Astrocyte (in vitro differentiated cells and primary cell): ENCODE data around the gene ALG1L2. TPM values are rescaled to one million over a fixed set of nuclear protein-coding genes. Genes with fewer than 3 reads are reported as not detected.
"Not testable (repeated sequence)": the region's sequence is repeated elsewhere in the genome, so short reads cannot be mapped to it uniquely, and the experiment has no call there.

Source experiments
- DNase-seq: peaks from one replicate; pipeline ENCODE4 v3.0.0-alpha.2; 2010; ENCODE audit warnings: low read depth
- FAIRE-seq: peaks from 2 replicates; lab custom pipeline; 2011; peaks lifted over from hg19 to GRCh38; lab: Jason Lieb, UNC
- H2AFZ ChIP-seq: 2 replicates; pipeline ENCODE4 v1.6.0; 2012; ENCODE audit warnings: low read depth, low read length, inconsistent platforms
- H3K27ac ChIP-seq: 2 replicates; pipeline ENCODE4 v1.5.1; 2011; ENCODE audit warnings: low read depth, low read length, inconsistent platforms
- H3K27me3 ChIP-seq: 2 replicates; pipeline ENCODE4 v1.6.0; 2011; ENCODE audit warnings: low read length, inconsistent platforms; ENCODE audit not compliant: insufficient read depth
- H3K36me3 ChIP-seq: 2 replicates; pipeline ENCODE4 v1.5.1; 2011; ENCODE audit warnings: low read length, inconsistent platforms; ENCODE audit not compliant: insufficient read depth
- H3K4me1 ChIP-seq: 2 replicates; pipeline ENCODE4 v1.5.1; 2011; ENCODE audit warnings: low read length, inconsistent platforms; ENCODE audit not compliant: insufficient read depth
- H3K4me2 ChIP-seq: 2 replicates; pipeline ENCODE4 v1.6.0; 2012; ENCODE audit warnings: low read length, inconsistent platforms
- H3K4me3 ChIP-seq: 2 replicates; pipeline ENCODE4 v1.5.1; 2011; ENCODE audit warnings: low read depth, mild to moderate bottlenecking, low read length, inconsistent platforms; ENCODE audit not compliant: insufficient read depth
- H3K79me2 ChIP-seq: 2 replicates; pipeline ENCODE4 v1.6.0; 2012; ENCODE audit warnings: mild to moderate bottlenecking, low read length, inconsistent platforms; ENCODE audit not compliant: insufficient read depth
- H3K9ac ChIP-seq: 2 replicates; pipeline ENCODE4 v1.6.0; 2012; ENCODE audit warnings: mild to moderate bottlenecking, low read length, inconsistent platforms
- H3K9me3 ChIP-seq: 2 replicates; pipeline ENCODE4 v1.5.1; 2012; ENCODE audit warnings: low read depth, mild to moderate bottlenecking, low read length, inconsistent platforms; ENCODE audit not compliant: insufficient read depth
- H4K20me1 ChIP-seq: 2 replicates; pipeline ENCODE4 v1.6.0; 2012; ENCODE audit warnings: low read length, inconsistent platforms; ENCODE audit not compliant: insufficient read depth
- H3K27ac Mint-ChIP-seq: one replicate; pipeline ENCODE4 v1.8.0; 2021; ENCODE audit warnings: mild to moderate bottlenecking, mixed read lengths; ENCODE audit not compliant: unreplicated experiment
- H3K27me3 Mint-ChIP-seq: one replicate; pipeline ENCODE4 v1.8.0; 2021; ENCODE audit warnings: low read depth, mixed read lengths; ENCODE audit not compliant: unreplicated experiment
- H3K36me3 Mint-ChIP-seq: one replicate; pipeline ENCODE4 v1.8.0; 2021; ENCODE audit warnings: low read depth, mixed read lengths; ENCODE audit not compliant: unreplicated experiment
- H3K4me1 Mint-ChIP-seq: one replicate; pipeline ENCODE4 v1.8.0; 2021; ENCODE audit warnings: low read depth, mixed read lengths; ENCODE audit not compliant: unreplicated experiment
- H3K4me3 Mint-ChIP-seq: one replicate; pipeline ENCODE4 v1.8.0; 2021; ENCODE audit warnings: mild to moderate bottlenecking, moderate library complexity, mixed read lengths; ENCODE audit not compliant: unreplicated experiment
- H3K9me3 Mint-ChIP-seq: one replicate; pipeline ENCODE4 v1.8.0; 2021; ENCODE audit warnings: mild to moderate bottlenecking, mixed read lengths; ENCODE audit not compliant: unreplicated experiment
- total RNA-seq: library from RNA; stranded (reverse); gene quantifications from 2 replicates; pipeline ENCODE4 v1.2.1, GENCODE V29; 2021

The ALG1L2 gene
- total RNA-seq, 1 donor from 2014 or later, result 0.41 TPM

DNA sequence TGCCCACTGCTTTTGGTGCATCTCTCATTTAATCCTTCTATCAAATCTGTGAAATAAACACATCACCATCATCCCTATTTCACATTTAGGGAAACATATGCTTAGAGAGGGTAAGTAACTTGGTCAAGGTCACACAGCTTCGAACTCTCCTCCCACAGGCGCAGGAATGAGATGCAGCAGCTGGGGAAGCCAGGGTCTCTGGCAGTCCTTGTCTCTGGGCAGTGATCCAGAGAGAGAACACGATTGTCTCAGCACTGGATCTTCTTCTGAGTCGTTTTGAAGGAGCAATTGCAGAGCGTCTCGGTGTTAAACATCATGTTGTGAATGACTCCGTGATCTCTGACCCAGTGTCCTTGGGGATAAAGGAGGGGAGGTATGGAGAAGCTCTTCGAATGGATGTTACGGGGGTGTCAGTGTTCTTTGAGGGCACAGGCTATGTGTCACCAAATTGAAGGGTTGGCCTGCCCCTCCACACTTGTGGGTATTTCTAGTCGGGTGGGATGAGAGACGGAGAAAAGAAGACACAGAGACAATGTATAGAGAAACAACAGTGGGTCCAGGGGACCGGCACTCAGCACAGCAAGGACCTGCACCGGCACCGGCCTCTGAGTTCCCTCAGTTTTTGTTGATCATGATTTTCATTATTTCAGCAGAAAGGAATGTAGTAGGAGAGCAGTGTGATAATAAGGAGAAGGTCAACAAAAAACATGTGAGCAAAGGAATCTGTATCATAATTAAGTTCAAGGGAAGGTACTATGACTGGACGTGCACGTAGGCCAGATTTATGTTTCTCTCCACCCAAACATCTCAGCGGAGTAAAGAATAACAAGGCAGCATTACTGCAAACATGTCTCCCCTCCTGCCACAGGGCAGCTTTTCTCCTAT is 41.5 kb downstream of the ALG1L2 start:
- not testable (repeated sequence) for H3K4me3 ChIP-seq, H2AFZ ChIP-seq, H3K9ac ChIP-seq, H3K4me1 ChIP-seq, FAIRE-seq, H3K36me3 Mint-ChIP-seq, H3K4me2 ChIP-seq, H3K27me3 Mint-ChIP-seq, H3K27me3 ChIP-seq, H3K27ac ChIP-seq, H3K79me2 ChIP-seq, H3K9me3 ChIP-seq, H3K36me3 ChIP-seq, H4K20me1 ChIP-seq, H3K9me3 Mint-ChIP-seq
- Mint-ChIP-seq H3K4me1 (peaks cover 14% of the 10 kb centered on the region), H3K27ac (peak overlapping the region; percentile 56), H3K4me3 (peak overlapping the region; percentile 4)
- peak; percentile 31 for DNase-seq

DNA sequence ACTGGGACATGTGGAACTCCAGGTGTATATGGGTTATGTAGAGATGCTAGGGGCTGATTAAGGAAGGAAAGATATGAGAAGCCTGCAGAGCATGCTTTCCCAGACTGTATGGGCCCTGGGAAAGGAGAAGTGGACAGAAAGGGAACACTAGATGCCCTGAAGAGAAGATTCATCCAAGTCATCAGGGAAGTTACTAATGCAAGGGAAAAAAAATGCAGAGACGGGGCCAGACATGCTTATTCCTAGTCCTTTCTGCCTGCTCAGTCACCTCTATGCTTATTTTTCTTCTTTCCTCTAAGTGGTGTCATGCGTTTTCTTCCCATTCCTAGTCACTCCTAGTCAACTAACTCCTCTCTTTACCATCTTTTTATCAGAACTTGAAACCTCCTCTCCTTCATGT is 43.8 kb downstream of the ALG1L2 start:
- not testable (repeated sequence) for FAIRE-seq

DNA sequence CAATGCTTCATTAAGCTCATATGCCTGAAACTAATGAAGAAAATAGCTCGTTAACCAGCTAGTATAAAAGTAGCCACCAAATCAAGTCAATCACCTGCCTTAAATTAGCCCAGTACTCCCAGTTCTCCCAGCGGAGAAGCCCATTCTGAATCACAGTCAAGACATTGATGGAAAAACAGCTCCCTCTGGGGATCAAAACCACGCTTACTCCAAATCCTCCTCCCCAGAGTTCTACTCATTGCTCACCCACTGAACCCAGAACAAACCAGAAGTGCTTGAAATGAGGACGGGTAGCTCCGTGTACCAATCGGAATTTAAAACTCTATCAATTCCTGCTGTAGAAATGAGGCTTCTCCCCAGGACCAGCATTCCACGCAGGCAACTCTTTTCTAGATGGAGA is 54.7 kb downstream of the ALG1L2 start:
- not testable (repeated sequence) for H2AFZ ChIP-seq, H3K4me3 Mint-ChIP-seq, H3K79me2 ChIP-seq

More for the DNA sequence above, 43.8 kb downstream of the ALG1L2 start:
- H3K4me2 ChIP-seq, H3K4me1 Mint-ChIP-seq, H3K36me3 ChIP-seq, DNase-seq, H3K9me3 Mint-ChIP-seq, H3K27me3 Mint-ChIP-seq, H3K9me3 ChIP-seq, H2AFZ ChIP-seq, H3K9ac ChIP-seq, H3K27ac Mint-ChIP-seq, H3K36me3 Mint-ChIP-seq, H3K4me3 Mint-ChIP-seq, H3K27me3 ChIP-seq, H3K4me1 ChIP-seq, H3K79me2 ChIP-seq, H4K20me1 ChIP-seq, H3K27ac ChIP-seq, H3K4me3 ChIP-seq: not testable (repeated sequence)

DNA sequence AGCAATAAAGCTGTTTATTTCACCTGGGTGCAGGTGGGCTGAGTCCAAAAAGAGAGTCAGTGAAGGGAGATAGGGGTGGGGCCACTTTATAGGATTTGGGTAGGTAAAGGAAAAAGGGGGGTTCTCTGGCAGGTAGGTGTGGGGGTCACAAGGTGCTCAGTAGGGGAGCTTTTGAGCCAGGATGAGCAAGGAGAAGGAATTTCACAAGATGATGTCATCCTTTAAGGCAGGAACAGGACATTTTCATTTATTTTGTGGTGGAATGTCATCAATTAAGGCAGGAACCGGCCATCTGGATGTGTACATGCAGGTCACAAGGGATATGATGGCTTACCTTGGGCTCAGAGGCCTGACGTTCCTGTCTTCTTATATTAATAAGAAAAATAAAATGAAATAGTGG is 56.1 kb downstream of the ALG1L2 start:
- H3K79me2 ChIP-seq, H3K27ac ChIP-seq, DNase-seq, H3K27ac Mint-ChIP-seq, H2AFZ ChIP-seq, H3K9me3 ChIP-seq, H3K36me3 Mint-ChIP-seq, H3K4me2 ChIP-seq, H3K36me3 ChIP-seq, H3K27me3 ChIP-seq, H3K9me3 Mint-ChIP-seq, H3K9ac ChIP-seq, H3K4me1 ChIP-seq, H3K4me3 Mint-ChIP-seq, H3K4me3 ChIP-seq, H3K27me3 Mint-ChIP-seq, FAIRE-seq, H4K20me1 ChIP-seq: not testable (repeated sequence)
- H3K4me1 Mint-ChIP-seq, result peaks cover 30% of the 10 kb centered on the region

More for the DNA sequence above, 54.7 kb downstream of the ALG1L2 start:
- not testable (repeated sequence) for H3K4me1 ChIP-seq, H3K9me3 Mint-ChIP-seq, H3K4me2 ChIP-seq, H3K9me3 ChIP-seq, DNase-seq, H3K36me3 Mint-ChIP-seq, H3K4me3 ChIP-seq, H3K36me3 ChIP-seq, H3K27me3 Mint-ChIP-seq, H3K27ac ChIP-seq, H3K9ac ChIP-seq, H3K27me3 ChIP-seq, FAIRE-seq, H3K27ac Mint-ChIP-seq, H4K20me1 ChIP-seq
- peaks cover 27% of the 10 kb centered on the region for H3K4me1 Mint-ChIP-seq

DNA sequence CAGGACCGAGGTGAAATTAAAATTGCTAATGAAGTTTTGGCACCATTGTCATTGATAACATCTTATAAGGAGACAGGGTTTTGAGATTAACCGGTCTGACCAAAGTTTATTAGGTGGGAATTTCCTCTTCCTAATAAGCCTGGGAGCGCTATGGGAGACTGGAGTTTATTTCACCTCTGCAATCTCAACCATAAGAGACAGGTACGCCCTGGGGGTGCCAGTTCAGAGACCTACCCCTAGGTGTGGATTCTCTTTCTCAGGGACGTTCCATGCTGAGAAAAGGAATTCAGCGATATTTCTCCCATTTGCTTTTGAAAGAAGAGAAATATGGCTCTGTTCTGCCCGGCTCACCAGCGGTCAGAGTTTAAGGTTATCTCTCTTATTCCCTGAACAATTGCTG is 57.4 kb downstream of the ALG1L2 start:
- H3K27me3 ChIP-seq, H3K36me3 ChIP-seq, FAIRE-seq, H3K4me3 ChIP-seq, H2AFZ ChIP-seq, H3K4me3 Mint-ChIP-seq, H3K4me1 ChIP-seq, H4K20me1 ChIP-seq, H3K36me3 Mint-ChIP-seq, DNase-seq, H3K9ac ChIP-seq, H3K27me3 Mint-ChIP-seq, H3K27ac Mint-ChIP-seq, H3K9me3 Mint-ChIP-seq, H3K79me2 ChIP-seq, H3K4me2 ChIP-seq, H3K27ac ChIP-seq, H3K9me3 ChIP-seq: not testable (repeated sequence)
- H3K4me1 Mint-ChIP-seq, result peaks cover 30% of the 10 kb centered on the region

DNA sequence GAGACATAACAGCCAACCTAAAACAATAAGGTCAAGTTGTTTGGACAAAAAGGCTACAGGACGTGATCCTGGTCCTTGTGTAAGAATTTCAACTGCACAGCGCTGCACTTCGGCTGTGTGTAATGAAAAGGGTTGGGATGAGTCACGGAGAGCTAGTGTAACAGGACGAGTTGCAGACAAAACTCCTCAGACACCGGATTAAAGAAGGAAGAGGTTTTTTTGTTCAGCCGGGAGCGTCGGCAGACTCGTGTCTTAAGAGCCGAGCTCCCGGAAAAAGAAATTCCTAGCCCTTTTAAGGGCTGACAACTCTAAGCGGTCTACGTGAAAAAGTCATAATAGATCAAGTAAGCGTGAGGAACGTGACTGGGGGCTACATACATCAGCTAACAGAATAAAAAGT is 59.1 kb downstream of the ALG1L2 start:
- H4K20me1 ChIP-seq, H3K9me3 ChIP-seq, H3K36me3 ChIP-seq, H3K9ac ChIP-seq, H3K36me3 Mint-ChIP-seq, H3K27ac ChIP-seq, H3K27me3 Mint-ChIP-seq, H3K9me3 Mint-ChIP-seq, H3K27me3 ChIP-seq, H3K79me2 ChIP-seq, H3K4me3 ChIP-seq, H3K4me1 ChIP-seq, FAIRE-seq, H2AFZ ChIP-seq: not testable (repeated sequence)
- H3K4me2 ChIP-seq, result peak overlapping the region; percentile 77
- DNase-seq, result peak; percentile 70
- Mint-ChIP-seq H3K4me3 (peak overlapping the region; percentile 23), H3K4me1 (peaks cover 30% of the 10 kb centered on the region), H3K27ac (peak overlapping the region; percentile 97)
